GM11168 (cell line): ENCODE data around the gene FKBP2.
"Not testable (repeated sequence)": the region's sequence is repeated elsewhere in the genome, so short reads cannot be mapped to it uniquely, and the experiment has no call there.

Experiments used
- in situ Hi-C: fragments of 300-500 bp; cut with MboI; formaldehyde crosslinking; loops from one replicate; pipeline ENCODE4 v1.12.0; 2022; ENCODE audit warnings: low sequenced_read_pairs; ENCODE audit not compliant: unreplicated experiment

Gene FKBP2

GRCh38 chr11:64232182-64232966 lies 8.5 kb upstream of the FKBP2 start:
- in situ Hi-C loops: no loop called here

- in situ Hi-C loops: no loop called here
Observed at GRCh38 chr11:64232967-64233315, 8.0 kb upstream of the FKBP2 start.

- in situ Hi-C loops: no loop called here
Observed at GRCh38 chr11:64233913-64234586, 6.8 kb upstream of the FKBP2 start, which contains the start of gene VEGFB. VEGFB (plus strand) TSS chr11:64234584; CDS start chr11:64234834, 250 bp downstream.

- in situ Hi-C loops: no loop called here
Observed at GRCh38 chr11:64234647-64235379, 6.1 kb upstream of the FKBP2 start.

- in situ Hi-C loops: no loop called here
Observed at GRCh38 chr11:64235437-64236161, 5.3 kb upstream of the FKBP2 start.

GRCh38 chr11:64237484-64237951 lies 3.4 kb upstream of the FKBP2 start:
- in situ Hi-C loops: no loop called here

GRCh38 chr11:64238076-64238475 lies 2.8 kb upstream of the FKBP2 start:
- in situ Hi-C loops: no loop called here

- in situ Hi-C loops: no loop called here
Observed at GRCh38 chr11:64238999-64239398, 1.9 kb upstream of the FKBP2 start.

- in situ Hi-C loops: no loop called here
Observed at GRCh38 chr11:64239662-64240434, 1.0 kb upstream of the FKBP2 start.

- in situ Hi-C loops: no loop called here
Observed at GRCh38 chr11:64241241-64241490, 271 bp downstream of the FKBP2 start.

- in situ Hi-C loops: no loop called here
Observed at GRCh38 chr11:64241491-64242374, 838 bp downstream of the FKBP2 start.

- in situ Hi-C loops: no loop called here
Observed at GRCh38 chr11:64243236-64243854, 2.5 kb downstream of the FKBP2 start.

- in situ Hi-C loops: no loop called here
Observed at GRCh38 chr11:64244107-64244506, 3.2 kb downstream of the FKBP2 start.

GRCh38 chr11:64244966-64245365 lies 4.1 kb downstream of the FKBP2 start:
- in situ Hi-C loops: no loop called here

GRCh38 chr11:64245401-64245796 lies 4.5 kb downstream of the FKBP2 start:
- in situ Hi-C loops: no loop called here

GRCh38 chr11:64245797-64246620 lies 5.1 kb downstream of the FKBP2 start:
- in situ Hi-C loops: no loop called here

GRCh38 chr11:64246621-64246870 lies 5.7 kb downstream of the FKBP2 start:
- in situ Hi-C loops: not testable (repeated sequence)
